Measurements from ENCODE around the gene ATP5MK. TPM values are rescaled to one million over a fixed set of nuclear protein-coding genes. Genes with fewer than 3 reads are reported as not detected.

ATP5MK gene
- polyA plus RNA-seq, 6 donors from 2014 or later: 364 to 441 (median 409) TPM

Other genes with a start within 250 kb of the ATP5MK start
- 10 to 100 TPM; 49.2 to 68.2 (median 61.9) TPM for gene NT5C2, start 203.2 kb downstream of the ATP5MK start, polyA plus RNA-seq (ENCODE audit: low read depth in 6 of 6)
- not detected for gene RPEL1, start 150.6 kb downstream of the ATP5MK start, polyA plus RNA-seq (ENCODE audit: low read depth in 6 of 6)
- gene INA, start 119.3 kb downstream of the ATP5MK start, polyA plus RNA-seq (ENCODE audit: low read depth in 6 of 6): not detected
- gene PCGF6, start 45.3 kb downstream of the ATP5MK start, polyA plus RNA-seq (ENCODE audit: low read depth in 6 of 6): 10 to 100 TPM in 2 of 6 donors, 1 to 10 TPM in 4; 7.9 to 12.2 (median 9.1) TPM
- 1 to 10 TPM; 3.4 to 5.3 (median 4.2) TPM for gene TAF5, start 28.5 kb downstream of the ATP5MK start, polyA plus RNA-seq (ENCODE audit: low read depth in 6 of 6)
- gene PDCD11, start 151 bp upstream of the ATP5MK start, polyA plus RNA-seq (ENCODE audit: low read depth in 6 of 6): 10 to 100 TPM in 2 of 6 donors, 1 to 10 TPM in 4; 5.0 to 16.0 (median 9.4) TPM
- gene CALHM2, start 55.9 kb upstream of the ATP5MK start, polyA plus RNA-seq (ENCODE audit: low read depth in 6 of 6): 1 to 10 TPM in 2 of 6 donors, under 1 TPM in 3, not detected in 1; 0.39 to 2.3 (median 1.00) TPM
- not detected for gene CALHM1, start 62.4 kb upstream of the ATP5MK start, polyA plus RNA-seq (ENCODE audit: low read depth in 6 of 6)
- gene CALHM3, start 82.8 kb upstream of the ATP5MK start, polyA plus RNA-seq (ENCODE audit: low read depth in 6 of 6): not detected
- under 1 TPM; 0.21 to 0.83 (median 0.33) TPM for gene NEURL1, start 97.2 kb upstream of the ATP5MK start, polyA plus RNA-seq (ENCODE audit: low read depth in 6 of 6)

Data from naive B cell (primary cell).